HG03196 (cell line): ENCODE measurements around the gene GIGYF1.

Experiments
- ATAC-seq: cut with Tn5 transposase; IDR thresholded peaks from one replicate; pipeline ENCODE4 v1.9.1; 2021; ENCODE audit not compliant: unreplicated experiment

The GIGYF1 gene

GRCh38 chr7:100684534-100685042 is 9.5 kb downstream of the GIGYF1 start:
- no peak for ATAC-seq

GRCh38 chr7:100683659-100684533 is 10.2 kb downstream of the GIGYF1 start:
- no peak for ATAC-seq

GRCh38 chr7:100682991-100683658 is 10.9 kb downstream of the GIGYF1 start:
- ATAC-seq, result no peak

- ATAC-seq, result no peak
Observed at GRCh38 chr7:100682228-100682741, 11.8 kb downstream of the GIGYF1 start.

GRCh38 chr7:100681491-100682227 is 12.4 kb downstream of the GIGYF1 start:
- no peak for ATAC-seq

- ATAC-seq, result no peak
Observed at GRCh38 chr7:100680576-100681271, 13.3 kb downstream of the GIGYF1 start.

- ATAC-seq, result no peak
Observed at GRCh38 chr7:100679927-100680575, 14.0 kb downstream of the GIGYF1 start.

- ATAC-seq, result no peak
Observed at GRCh38 chr7:100679129-100679926, 14.7 kb downstream of the GIGYF1 start.

GRCh38 chr7:100678291-100678984 is 15.6 kb downstream of the GIGYF1 start:
- no peak for ATAC-seq

- no peak for ATAC-seq
Observed at GRCh38 chr7:100677308-100678267, 16.5 kb downstream of the GIGYF1 start.

- no peak for ATAC-seq
Observed at GRCh38 chr7:100676501-100677306, 17.3 kb downstream of the GIGYF1 start.

GRCh38 chr7:100675581-100676350 is 18.3 kb downstream of the GIGYF1 start:
- ATAC-seq, result no peak

GRCh38 chr7:100675105-100675451 is 19.0 kb downstream of the GIGYF1 start:
- ATAC-seq, result no peak

GRCh38 chr7:100674411-100675104 is 19.5 kb downstream of the GIGYF1 start:
- ATAC-seq, result no peak

- no peak for ATAC-seq
Observed at GRCh38 chr7:100673942-100674410, 20.1 kb downstream of the GIGYF1 start.
